DMS53 treated with DMSO at 0.1 percent for 48 hours (cell line): ENCODE data around the gene SCRT2.

ENCODE experiments used
- DNase-seq: peaks from one replicate; lab custom pipeline; 2025; ENCODE audit not compliant: unreplicated experiment; lab: John Stamatoyannopoulos, UW

Gene SCRT2

GRCh38 chr20:635028-635892 lies 40.3 kb downstream of the SCRT2 start:
- DNase-seq = no peak

- no peak for DNase-seq
These were observed 41.3 kb downstream of the SCRT2 start for GRCh38 chr20:634148-634925.

GRCh38 chr20:631101-631500 lies 44.5 kb downstream of the SCRT2 start:
- DNase-seq = no peak

GRCh38 chr20:626579-626978 lies 49.0 kb downstream of the SCRT2 start:
- no peak for DNase-seq

GRCh38 chr20:625360-625932 lies 50.2 kb downstream of the SCRT2 start:
- no peak for DNase-seq

- no peak for DNase-seq
These were observed 51.9 kb downstream of the SCRT2 start for GRCh38 chr20:623704-624103.

- DNase-seq = no peak
These were observed 52.6 kb downstream of the SCRT2 start for GRCh38 chr20:623021-623420.

GRCh38 chr20:622161-622560 lies 53.4 kb downstream of the SCRT2 start:
- DNase-seq = no peak

GRCh38 chr20:621125-621756 lies 54.4 kb downstream of the SCRT2 start:
- no peak for DNase-seq

- DNase-seq = no peak
These were observed 55.4 kb downstream of the SCRT2 start for GRCh38 chr20:620246-620645.

- DNase-seq = no peak
These were observed 56.6 kb downstream of the SCRT2 start for GRCh38 chr20:618980-619379.

GRCh38 chr20:617934-618690 lies 57.5 kb downstream of the SCRT2 start:
- DNase-seq = no peak

GRCh38 chr20:615514-615913 lies 60.1 kb downstream of the SCRT2 start:
- DNase-seq = no peak

GRCh38 chr20:611843-612185 lies 63.8 kb downstream of the SCRT2 start:
- DNase-seq = no peak
